SHP77 treated with DMSO at 0.1 percent for 48 hours (cell line): ENCODE data around the gene LGALS14.
"Not testable (repeated sequence)": the region's sequence is repeated elsewhere in the genome, so short reads cannot be mapped to it uniquely, and the experiment has no call there.

Experiments
- DNase-seq: peaks from one replicate; lab custom pipeline; 2025; lab: John Stamatoyannopoulos, UW

The LGALS14 gene

DNA sequence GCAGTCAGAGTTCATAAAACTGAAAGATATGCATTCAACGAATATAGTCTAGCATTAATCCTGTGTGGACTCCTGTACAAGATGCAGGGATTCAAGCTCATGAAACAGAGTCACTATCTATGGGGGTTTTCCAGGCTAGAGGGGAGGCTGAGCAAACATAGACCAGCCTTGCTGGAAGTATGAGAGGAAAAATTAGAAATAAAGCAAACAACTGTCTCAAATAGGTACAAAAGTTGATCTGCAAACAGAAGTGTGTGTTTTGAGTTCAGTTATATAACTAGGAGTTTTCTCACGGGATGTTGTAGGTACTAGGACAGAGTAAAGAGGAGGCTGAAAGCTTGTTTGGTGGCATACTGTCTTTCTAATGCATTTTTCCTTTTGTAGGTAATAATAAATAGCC lies 8.5 kb upstream of the LGALS14 start:
- no peak for DNase-seq

DNA sequence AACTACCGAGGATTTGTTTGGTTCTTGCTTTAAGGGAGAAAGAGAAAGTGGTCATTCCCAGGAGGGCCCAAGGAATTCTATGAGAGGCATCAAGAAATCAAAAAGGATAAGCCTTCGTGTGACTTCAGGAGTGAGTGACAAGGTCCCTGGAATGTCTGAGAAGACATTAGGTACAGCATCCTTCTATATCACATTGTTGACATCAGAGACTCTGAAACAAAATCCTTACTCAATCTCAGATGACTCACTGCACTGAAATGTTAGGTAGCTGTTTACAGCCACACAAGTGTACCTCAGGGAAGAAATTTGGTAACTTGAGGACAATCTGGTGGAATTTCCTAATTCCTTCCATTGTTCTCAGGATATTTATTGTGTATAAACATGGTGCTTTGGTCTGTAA lies 7.9 kb upstream of the LGALS14 start:
- DNase-seq, result no peak

DNA sequence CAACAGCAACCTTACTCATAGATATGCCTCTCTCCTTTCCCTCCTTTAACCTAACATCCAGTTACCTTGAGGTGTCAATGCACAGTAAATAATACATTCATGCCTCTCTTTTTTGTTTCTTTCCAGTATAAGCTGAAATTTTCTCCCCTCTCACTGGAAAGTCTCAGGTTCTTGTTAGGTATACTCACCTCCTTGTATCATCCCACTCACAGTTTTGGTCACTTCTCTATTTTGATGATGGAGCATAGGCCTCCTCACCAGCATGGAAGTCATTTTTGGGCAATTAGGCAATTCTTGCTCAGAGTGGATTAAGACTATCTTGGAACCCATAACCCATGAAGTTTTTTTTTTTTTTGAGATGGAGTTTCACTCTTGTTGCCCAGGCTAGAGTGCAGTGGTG lies 5.7 kb upstream of the LGALS14 start:
- no peak for DNase-seq

DNA sequence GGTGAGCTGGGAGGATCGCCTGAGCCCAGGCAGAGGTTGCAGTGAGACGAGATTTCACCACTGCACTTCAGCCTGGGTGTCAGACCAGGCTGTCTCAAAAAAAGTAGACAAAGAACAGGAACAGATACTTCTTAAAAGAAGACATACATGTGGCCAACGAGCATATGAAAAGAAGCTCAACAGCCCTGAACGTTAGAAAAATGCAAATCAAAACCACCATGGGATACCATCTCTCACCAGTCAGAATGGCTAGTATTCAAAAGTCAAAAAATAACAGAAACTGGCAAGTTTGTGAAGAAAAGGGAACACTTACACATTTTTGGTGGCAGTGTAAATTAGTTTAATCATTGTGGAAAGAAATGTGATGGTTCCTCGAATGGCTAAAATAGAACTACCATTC lies 3.0 kb upstream of the LGALS14 start:
- DNase-seq, result no peak

DNA sequence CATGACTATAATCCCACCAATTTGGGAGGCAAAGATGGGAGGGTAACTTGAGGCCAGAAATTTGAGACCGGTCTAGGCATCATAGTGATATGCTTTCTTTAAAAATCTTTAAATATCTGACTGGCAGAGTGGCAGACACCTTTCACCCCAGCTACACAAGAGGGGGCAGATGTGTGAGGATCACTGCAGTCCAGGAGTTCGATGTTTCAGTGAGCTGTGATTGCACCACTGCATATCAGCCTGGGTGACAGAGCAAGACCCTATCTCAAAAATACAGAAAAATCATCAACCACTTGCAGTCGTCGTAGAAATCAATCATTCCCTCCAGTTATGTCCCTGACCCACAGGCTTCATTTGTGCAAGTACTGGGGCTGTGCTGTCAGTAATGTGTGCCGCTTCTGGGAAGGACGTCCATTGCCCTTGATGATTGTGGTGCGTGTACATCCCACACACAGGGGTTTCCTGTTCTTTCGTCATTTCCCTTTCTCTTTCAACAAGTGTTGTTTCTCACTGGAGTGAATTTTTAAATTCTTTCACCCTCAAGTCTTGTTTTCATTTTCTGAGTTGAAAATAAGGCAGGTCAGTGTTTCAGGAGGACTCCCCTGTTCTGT lies 1.4 kb downstream of the LGALS14 start:
- DNase-seq, result no peak

DNA sequence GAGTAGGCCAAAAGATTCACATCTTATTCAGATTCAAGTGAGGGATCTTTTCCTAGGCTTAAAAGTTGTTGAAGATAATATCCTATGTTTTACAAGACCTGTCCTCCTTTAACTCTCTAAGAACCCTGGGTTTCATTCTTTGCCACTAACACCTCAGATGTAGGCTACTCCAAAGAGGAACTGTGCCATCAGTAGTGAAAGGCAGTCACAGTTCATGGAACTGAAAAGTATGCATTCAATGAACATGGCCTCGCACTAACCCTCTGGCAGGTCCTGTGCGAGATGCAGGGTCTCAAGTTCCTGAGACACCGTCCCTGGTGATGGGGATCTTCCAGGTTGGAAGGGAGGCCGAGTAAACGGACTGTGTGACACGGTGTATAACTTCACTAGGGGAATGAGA lies 4.3 kb downstream of the LGALS14 start:
- DNase-seq, result no peak

DNA sequence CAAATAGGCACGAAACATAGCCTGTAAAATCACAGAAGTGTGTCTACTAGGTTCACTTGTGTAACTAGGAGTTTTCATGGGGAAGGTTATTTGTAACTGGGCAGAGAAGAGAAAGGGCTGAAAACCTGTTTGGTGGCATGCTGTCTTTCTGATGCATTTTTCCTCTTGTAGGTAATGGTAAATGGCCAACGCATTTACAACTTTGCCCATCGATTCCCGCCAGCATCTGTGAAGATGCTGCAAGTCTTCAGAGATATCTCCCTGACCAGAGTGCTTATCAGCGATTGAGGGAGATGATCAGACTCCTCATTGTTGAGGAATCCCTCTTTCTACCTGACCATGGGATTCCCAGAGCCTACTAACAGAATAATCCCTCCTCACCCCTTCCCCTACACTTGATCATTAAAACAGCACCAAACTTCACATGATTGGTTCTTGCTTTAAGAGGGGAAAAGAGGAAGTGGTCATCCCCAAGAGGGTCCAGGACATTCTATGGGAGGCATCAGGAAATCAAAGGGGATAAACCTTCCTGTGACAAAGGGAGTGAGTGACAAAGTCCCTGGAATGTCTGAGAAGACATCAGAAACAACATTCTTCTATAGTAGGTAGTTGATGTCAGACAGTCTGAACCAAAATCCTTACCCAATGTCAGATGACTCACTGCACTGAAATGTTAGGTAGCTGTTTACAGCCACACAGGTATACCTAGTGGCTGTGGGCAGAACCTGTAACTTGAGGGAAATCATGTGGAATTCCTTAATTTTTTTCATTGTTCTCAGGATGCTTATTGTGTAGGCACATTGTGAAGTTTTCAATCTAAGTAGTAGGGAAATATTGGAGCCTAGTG lies 5.0 kb downstream of the LGALS14 start:
- DNase-seq, result no peak

DNA sequence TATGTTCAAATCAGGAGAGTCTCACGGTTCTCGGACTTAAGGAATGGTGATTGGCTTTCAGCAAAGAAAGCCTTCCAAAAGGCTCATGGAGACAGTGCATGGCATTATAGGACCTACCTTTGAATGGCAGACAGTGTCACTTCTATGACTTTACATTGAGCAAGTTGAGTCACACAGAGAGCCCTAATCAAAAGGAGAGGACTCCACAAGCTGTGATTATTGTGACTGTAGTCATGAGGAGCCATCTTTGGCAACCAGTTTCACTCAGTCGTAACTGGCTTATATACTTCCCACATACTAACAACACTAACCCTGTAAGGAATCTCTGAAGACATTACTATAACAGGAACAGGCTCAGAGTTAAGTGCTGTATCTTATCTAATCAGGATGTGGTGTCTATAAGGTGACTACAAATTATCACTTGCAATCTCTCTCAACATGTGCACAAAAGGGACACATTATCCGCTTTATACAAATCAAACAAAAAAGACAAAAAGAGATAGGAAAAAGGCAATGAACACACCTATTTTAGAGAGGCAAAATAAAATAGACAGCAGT lies 6.1 kb downstream of the LGALS14 start:
- DNase-seq, result no peak

DNA sequence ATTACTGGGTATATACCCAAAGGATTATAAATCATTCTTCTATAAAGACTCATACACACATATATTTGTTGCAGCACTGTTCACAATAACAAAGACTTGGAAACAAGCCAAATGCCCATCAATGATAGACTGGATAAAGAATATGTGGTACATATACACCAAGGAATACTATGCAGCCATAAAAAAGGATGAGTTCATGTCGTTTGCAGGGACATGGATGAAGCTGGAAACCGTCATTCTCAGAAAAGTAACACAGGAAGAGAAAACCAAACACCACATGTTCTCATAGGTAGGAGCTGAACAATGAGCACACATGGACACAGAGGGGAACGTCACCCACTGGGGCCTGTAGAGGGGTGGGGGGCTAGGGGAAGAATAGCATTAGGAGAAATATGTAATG lies 15.9 kb downstream of the LGALS14 start:
- not testable (repeated sequence) for DNase-seq

DNA sequence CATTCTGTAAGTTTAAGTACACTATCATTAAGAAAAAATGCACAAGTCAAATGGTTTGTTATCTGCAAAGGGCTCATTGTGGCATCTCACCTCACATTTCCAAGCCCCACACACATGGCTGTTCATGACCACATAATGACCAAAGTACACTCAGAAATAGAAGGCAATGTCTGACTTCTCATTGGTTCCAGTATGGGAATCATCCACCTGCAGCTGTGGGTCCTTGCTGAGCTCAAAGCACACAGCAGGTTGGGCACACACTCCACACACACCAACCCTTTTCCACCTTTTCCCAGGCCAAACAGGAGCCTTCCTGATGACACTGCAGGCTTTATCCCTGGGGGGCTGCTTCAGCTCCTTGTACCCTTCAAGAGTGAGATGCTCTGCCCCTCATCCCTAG lies 21.7 kb downstream of the LGALS14 start:
- DNase-seq, result no peak

DNA sequence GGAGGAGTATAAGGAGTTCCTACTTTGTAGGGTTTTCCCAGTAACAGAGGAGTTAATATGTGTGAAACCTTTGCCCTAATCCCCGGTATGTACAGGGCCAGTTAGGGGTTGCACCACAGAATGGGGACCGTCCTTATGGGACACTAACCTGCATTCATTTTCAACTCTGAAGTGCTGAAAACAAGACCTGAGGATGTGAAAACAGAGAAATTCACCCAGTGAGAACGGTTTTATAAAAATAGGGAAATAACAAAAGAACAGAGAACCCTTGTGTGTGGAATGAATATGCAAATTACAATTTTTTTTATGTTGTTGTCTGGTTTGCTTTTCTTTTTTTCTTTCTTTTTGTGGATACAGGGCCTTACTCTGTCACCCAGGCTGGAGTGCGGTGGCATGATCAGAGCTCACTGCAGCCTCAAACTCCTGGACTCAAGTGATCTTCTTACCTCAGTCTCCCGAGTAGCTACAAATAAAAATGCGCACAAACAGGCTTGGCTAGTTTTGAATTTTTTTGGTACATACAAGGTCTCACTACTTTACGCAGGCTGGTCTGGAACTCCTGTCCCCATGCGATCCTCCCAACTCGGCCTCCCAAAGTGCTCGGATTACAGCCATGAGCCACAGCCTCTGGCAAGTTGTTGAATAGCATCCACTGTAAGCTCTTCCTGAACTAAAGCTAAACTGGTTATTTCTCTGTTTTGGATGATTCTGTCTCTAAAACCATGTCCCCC lies 23.0 kb downstream of the LGALS14 start:
- no peak for DNase-seq

DNA sequence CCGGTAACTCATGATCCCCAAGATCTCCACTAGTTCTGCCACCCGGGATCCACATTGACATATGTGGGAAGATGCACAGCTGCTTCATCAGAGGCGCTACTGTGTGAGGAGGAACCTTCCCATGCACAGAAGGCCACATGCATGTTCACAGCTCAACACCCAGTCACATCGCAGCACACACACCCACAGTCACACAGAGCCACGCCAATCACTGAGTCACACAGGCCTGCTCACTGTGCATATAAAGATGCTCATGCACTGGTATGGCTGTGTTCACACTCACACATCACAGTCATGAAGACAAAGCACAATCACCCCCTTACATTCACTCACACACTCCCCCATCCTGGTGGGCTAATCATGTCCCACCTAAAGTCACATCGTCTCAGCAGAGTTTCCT lies 23.8 kb downstream of the LGALS14 start:
- no peak for DNase-seq

DNA sequence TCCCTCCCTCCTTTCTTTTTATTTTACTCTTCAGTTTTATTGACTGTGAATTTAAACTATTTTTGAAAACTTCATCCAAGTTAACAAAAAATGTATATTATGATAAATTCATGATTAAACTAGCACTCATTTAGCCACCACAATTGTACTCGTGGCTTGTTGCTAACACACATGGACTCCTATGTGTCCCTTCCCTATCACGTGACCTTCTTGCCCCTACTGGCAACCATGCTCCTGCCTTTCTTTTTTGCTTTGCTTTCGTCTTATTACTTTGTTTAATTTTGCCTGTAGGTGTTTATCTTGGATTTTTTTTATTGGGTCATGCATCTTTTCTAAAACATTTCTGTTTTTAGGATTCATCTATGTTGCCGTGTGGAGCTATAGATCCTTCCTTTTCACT lies 25.3 kb downstream of the LGALS14 start:
- DNase-seq, result no peak

DNA sequence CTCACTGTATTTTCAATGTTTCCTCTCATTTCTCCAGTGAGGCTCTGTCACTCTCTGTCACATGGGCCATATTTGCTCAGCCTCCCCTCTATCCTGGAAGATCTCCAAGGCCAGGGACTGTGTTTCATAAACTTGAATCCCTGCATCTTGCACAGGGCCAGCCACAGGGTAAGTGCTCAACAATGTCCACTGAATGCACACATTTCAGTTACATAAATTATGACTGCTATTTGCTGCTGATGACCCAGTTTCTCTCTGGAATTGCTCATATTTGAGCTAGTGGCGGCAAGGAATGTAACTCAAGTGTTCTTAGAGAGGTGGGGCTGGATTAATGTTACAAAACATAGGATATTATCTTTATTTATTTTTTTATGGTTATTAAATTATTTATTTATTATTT lies 27.4 kb downstream of the LGALS14 start:
- no peak for DNase-seq

DNA sequence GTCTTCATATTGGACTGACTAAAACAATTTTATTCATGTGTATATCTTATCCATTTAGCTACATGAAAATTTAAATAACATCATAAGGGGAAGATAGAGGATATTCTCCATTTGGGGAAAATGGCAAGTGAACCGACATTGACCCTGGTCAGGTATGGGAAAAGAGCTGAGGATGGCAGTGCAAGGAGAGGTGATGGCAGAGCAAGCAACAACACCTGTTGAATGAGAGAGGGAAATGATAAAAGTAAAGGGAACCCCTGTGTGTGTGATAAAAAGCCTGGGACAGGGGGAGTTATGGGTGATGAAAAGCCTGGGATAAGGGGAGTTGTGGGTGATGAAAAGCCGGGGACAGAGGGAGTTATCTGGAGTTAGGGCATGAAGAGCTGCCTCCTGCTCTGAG lies 29.6 kb downstream of the LGALS14 start:
- DNase-seq, result no peak

DNA sequence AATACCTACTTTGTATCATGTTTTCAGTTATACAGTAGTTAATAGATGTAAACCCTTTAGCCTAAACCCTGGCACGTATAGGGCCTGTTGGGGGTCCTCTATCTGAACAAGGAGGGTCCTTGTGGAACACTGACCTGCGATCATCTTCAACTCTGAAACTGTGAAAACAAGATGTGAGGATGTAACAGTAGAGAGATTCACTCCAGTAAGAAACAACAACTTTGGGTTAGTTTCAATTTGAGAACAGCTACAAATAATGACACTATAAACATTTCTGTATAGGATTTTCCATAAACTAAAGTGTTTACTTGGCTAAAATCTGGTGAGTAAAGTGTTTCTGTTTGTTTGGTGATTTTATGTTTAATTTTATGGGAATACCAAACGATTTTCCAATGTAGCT lies 31.4 kb downstream of the LGALS14 start:
- no peak for DNase-seq

DNA sequence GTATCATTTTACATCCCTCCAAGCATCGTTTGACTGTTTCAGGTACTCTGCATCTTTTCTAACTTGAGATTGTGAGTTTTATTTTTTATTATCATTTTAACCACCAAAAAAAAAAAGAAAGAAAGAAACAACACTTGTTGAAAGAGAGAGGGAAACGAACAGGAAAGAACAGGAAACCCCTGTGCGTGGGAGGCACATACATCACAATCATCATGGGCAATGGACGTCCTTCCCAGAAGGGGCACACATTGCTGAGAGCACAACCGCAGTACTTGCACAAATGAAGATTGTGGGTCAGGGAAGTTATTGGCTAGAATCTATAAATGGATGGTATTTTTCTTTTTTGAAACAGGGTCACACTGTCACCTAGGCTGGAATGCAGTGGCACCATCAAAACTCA lies 31.8 kb downstream of the LGALS14 start:
- DNase-seq, result no peak

DNA sequence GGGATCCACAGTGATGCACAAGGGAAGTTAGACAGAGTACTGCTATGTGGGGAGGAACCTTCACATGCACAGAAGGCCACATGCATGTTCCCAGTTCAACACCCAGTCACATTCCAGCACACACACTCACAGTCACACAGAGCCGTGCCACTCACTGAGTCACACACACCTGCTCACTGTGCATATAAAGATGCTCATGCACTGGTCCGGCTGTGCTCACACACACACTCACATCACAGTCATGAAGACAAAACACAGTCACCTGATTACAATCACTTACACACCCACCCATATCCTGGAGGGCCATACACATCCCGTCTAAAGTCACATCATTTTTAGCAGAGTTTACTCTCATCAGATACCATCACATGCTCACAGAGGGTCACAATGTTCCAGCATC lies 33.1 kb downstream of the LGALS14 start:
- DNase-seq, result no peak

DNA sequence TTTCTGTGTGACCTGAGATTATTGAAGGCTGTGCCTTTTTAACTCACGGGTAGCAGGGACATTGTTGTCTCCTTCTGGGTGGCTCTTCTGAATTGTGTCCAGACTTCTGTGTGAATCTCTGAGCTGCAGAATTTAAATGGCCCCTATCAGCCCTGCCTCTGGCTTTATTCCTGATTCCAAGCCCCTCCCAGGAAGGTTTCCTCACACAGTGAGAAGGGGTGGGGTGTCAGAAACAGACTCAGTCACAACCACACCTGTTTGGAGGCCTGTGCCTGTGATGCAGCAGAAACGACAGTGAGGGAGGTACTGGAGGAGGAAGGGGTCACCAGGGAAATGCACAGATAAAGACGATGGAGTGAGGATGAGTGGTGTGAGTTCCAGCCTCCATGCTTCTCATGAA lies 33.6 kb downstream of the LGALS14 start, which contains the start of gene CLC:
Gene CLC, minus strand, starts transcription at position 139 of the 400 bp plus-strand sequence. Its CDS starts 77 bp downstream, at position 62.
- no peak for DNase-seq

DNA sequence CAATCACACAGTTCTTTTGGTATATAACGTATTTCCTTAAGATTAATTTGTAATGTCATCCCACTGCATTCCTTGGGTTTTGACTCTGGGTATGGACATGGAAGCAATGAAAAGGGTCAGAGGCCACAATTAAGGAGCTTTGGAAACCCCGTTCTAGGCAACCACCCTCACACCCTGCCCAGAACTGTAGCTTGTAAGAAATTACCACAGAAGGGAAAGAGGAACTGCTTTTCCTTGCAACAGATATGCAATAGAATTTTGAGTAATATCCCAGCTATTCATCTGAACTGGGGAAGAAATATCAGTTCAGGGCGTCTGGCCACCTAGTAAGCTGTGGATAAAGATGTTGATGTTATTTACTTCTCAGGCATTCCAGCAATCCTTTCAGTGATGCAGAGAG lies 34.5 kb downstream of the LGALS14 start:
- DNase-seq, result no peak

DNA sequence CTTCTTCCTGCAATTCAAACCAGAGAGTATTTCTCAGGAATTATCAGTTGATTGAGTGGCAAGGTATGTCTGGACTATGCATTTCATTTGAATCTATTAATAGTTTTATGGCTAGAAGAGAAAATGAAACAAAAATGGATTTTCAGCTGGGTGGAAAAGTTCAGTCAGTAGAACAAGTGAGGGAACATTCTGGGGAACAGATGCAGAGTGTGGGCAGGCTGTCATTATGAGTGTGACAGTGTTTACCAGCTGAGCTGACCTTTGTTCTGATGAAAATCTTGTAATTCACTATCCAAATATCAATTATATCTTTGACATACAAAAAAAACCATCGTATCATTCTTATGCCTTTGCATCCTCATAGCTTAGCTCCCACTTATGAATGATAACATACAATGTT lies 36.1 kb downstream of the LGALS14 start:
- no peak for DNase-seq

DNA sequence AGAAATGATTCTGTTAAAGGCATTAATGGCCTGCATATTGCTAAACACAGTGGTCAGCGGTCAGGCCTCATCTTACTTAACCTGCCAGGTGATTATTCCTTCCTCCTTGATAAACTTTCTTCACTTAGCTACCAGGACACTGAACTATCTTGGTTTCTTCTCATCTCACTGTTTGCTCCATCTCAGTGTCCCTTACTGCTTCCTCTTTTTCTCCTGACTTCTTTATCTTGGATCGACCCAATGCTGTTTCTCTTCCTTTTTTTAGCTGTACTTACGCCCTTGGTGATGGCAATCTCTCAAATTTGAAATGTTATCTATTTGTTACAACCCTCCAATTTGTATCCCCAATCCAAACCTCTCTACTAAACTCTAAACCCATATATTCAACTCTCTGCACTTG lies 41.4 kb downstream of the LGALS14 start:
- DNase-seq, result no peak
